H7 (cell line): ENCODE data around the gene CCL1. TPM values are rescaled to one million over a fixed set of nuclear protein-coding genes. Genes with fewer than 3 reads are reported as not detected.

Source experiments
- DNase-seq: peaks from one replicate; pipeline ENCODE4 v3.0.0; 2012
- H3K27me3 ChIP-seq: 2 replicates; pipeline ENCODE4 v1.6.0; 2011; ENCODE audit warnings: mild to moderate bottlenecking, low read length; ENCODE audit not compliant: control insufficient read depth, insufficient read depth
- H3K36me3 ChIP-seq: replicated peaks from 2 replicates; pipeline ENCODE4 v1.5.1; 2011; ENCODE audit warnings: low read length; ENCODE audit not compliant: control insufficient read depth, insufficient read depth
- H3K4me3 ChIP-seq: 2 replicates; pipeline ENCODE4 v1.5.1; 2011; ENCODE audit warnings: low read depth, mild to moderate bottlenecking, control low read depth, low read length, moderate library complexity; ENCODE audit not compliant: insufficient read depth
- total RNA-seq: library from RNA; depleted of rRNA; stranded (reverse); fragments of >200 nt; shearing (Covaris generic); gene quantifications from 2 replicates; pipeline ENCODE4 v1.2.3, GENCODE V29; 2014

Gene CCL1
- total RNA-seq, 1 experiment from 2014 or later = not detected

DNA sequence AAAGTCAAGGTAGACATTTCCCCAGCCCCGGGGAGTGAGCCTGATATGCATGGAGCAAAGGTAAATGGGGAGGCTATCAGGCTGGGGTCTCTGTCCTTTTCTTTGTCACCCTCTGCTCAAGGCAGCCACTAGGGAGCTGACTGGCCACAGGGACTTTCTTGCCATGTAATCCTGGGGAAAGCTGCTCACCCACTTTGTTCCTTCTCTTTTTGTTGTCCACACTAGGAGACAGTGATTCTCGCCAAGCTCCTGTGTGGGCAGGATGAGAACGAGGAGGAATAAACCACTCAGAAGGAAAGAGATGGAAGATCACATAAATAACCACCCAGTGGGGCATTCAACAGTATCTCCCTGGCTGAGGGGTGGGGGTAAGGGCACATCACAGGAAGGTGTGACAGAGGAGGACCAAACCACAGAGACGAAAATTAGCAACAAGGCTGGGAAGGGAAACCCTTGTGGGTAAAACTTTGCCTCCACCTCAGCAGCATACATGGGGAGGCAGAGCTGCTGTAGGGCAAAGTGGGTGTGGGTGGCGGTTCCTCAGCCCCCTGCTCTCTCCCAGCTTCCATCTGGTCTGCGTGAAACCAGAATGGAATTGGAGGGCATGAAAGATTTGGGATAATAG lies 26.2 kb upstream of the CCL1 start:
- no peaks in the 10 kb centered on the region for H3K36me3 ChIP-seq
- H3K27me3 ChIP-seq = no peaks in the 10 kb centered on the region; the same call in 1 of the 2 replicates
- DNase-seq = no peak
- H3K4me3 ChIP-seq = no peak overlapping the region

DNA sequence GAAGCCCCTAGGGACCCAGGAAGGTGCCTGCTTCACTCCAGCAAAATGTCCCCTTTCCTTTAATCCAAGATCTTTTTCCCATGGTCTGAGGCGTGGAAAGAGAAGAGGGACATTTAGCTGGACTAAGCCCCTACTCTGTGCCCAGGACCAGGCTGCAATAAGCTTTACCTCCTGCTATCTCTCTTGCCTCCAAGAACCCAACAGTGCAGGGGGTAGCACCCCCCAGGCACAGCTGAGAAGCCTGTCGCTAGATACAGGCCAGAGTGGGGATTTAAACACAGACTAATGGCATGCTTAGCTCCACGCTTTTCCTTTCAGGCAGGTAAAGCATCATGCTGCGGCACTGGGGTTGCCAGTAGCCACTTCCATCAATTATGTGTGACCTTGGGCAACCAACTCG lies 24.5 kb upstream of the CCL1 start:
- Histone ChIP-seq H3K36me3 (no peaks in the 10 kb centered on the region), H3K4me3 (no peak overlapping the region), H3K27me3 (no peaks in the 10 kb centered on the region; the same call in 1 of the 2 replicates)
- no peak for DNase-seq

DNA sequence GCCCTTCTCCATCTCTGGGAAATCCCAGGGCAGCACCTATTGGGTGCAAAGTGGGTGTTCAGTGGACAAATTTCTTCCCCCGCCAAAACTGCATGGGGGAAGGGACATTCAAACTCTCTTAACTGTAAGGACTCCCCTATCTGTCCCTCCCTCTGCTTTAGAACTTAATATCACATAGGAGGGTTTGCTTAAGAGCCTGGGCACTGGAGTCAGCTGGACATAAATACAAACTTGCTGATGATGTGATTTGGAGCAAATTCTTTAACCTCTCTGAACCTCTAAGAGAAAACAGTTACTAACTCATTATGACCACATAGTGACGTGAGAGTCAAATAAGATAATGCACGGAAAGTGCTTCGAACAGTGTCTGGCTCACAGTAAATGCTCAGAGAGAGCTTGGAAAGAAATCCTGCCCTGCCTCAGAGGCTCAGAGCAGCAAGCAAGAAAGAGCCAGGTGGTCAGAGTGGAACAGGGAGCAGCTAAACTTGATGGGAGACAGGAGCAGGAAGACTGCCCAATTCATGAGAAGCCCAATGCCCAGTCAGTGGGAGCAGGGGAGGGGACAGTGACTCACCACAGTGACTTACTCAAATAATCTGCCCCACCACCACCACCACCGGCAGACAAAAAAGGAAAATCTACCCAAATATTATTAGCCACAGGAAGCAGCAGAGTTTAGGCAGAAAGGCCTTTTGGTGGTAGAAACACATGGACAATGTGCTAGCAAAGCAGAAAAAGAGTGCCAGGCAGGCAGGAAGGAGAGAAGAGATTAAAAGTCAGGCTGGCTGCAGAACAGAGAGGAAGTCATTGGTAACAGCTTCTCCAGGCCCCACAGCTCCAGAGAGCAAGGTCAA lies 23.9 kb upstream of the CCL1 start:
- DNase-seq = no peak
- Histone ChIP-seq H3K27me3 (no peaks in the 10 kb centered on the region; the same call in 1 of the 2 replicates), H3K4me3 (no peak overlapping the region), H3K36me3 (no peaks in the 10 kb centered on the region)

DNA sequence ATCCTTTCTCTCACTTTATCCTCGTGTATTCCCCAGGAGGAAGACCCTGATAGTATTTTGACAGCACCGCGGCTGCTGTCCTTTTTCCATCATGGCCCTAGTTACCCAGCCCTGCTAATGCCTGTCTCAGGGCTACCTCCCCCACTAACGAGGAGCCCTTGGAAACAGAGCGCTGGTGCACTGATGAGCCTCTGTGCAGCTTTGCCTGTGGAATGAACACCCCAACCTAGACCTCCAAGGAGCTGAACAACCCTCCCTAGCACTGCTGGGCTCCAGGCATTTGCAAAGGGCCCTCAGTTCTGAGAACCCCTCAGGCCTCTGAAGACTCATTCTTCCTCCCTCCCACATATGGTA lies 23.3 kb upstream of the CCL1 start:
- no peak overlapping the region for H3K4me3 ChIP-seq
- no peaks in the 10 kb centered on the region for H3K36me3 ChIP-seq
- DNase-seq = no peak
- no peaks in the 10 kb centered on the region; the same call in 1 of the 2 replicates for H3K27me3 ChIP-seq

DNA sequence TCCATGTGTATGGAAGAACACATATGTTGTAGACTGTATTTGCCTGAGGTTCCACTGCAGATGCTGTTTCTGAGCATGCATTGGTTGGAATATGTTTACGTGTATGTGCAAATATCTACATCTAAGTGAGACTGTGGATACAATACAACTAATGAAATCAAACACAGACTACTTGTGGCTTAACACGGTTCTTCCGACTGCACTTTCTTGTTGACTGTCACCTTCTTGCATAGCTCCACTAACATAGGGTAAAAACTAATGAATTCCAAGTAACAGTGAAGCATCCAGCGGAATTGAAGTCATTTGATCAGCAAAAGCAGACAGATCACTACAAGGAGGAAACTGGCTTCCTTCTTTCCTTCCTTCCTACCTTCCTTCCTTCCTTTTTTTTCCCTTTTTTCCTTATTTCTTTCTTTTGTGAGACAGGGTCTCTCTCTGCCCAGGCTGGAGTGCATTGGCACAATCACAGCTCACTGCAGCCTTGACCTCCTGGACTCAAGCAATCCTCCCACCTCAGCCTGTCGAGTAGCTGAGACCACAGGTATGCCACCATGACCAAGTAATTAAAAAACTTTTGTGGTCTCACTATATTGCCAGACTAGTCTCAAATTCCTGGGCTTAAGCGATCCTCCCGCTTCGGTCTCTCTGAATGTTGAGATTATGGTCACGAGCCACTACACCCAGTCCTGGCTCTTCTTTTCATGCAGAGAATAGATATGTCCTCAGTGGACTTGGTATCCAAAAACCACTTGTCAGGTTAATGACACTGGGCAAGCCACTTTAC lies 22.0 kb upstream of the CCL1 start:
- DNase-seq = no peak
- no peaks in the 10 kb centered on the region for H3K27me3 ChIP-seq
- H3K4me3 ChIP-seq = no peak overlapping the region
- no peaks in the 10 kb centered on the region for H3K36me3 ChIP-seq

- no peaks in the 10 kb centered on the region for H3K36me3 ChIP-seq
Observed at GRCh38 chr17:34384271-34384670, 21.2 kb upstream of the CCL1 start.

GRCh38 chr17:34383216-34383615 lies 20.2 kb upstream of the CCL1 start:
- Histone ChIP-seq H3K4me3 (no peak overlapping the region), H3K36me3 (no peaks in the 10 kb centered on the region), H3K27me3 (no peaks in the 10 kb centered on the region)
- no peak for DNase-seq

More at GRCh38 chr17:34384271-34384670, 21.2 kb upstream of the CCL1 start:
- no peak for DNase-seq
- H3K4me3 ChIP-seq = no peak overlapping the region
- no peaks in the 10 kb centered on the region for H3K27me3 ChIP-seq

DNA sequence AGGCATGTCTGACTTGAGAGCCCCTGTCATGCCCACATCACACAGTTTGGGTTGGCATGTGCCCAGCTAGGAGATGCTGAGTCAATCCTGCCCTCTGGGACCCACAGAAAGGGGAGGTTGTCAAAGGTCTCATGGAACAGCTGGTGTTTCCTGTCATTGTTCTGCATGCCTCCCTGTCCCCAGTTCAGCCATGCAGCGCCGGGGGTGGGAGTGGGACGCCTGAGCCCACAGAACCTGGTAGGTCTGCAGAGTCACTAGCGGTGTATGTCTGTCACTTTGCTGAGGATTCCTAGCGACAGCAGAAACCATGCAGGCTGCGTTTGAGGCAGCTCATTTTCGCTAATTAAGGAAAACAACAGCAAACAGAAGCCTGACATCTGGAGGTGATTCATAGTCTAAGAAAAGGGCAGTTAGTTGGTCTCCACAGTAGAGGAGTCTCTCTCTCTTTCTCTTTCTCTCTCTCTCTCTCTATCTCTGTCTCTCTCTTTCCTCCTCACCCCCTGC lies 19.6 kb upstream of the CCL1 start:
- no peaks in the 10 kb centered on the region for H3K36me3 ChIP-seq
- DNase-seq = no peak
- no peaks in the 10 kb centered on the region for H3K27me3 ChIP-seq
- no peak overlapping the region for H3K4me3 ChIP-seq

DNA sequence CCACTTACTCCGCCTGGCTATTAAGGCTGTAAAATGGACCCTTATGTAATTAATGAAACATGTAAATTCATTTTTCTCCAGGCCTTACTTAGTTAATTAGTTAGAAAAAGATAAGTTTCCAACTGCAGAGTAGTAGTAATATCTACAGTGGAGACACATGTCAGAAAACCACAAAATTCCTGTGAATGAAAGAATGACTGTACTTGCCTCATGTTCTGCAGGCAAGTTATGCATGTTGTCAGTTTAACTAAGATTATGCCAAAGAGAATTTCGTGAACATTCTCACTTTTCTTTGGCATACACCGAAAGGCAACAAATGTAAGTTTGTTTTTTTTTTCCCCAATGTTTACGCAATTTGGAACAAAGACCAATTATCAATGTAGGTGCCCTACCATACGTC lies 16.8 kb upstream of the CCL1 start:
- H3K4me3 ChIP-seq = no peak overlapping the region
- no peaks in the 10 kb centered on the region for H3K36me3 ChIP-seq
- no peak for DNase-seq
- H3K27me3 ChIP-seq = no peaks in the 10 kb centered on the region

DNA sequence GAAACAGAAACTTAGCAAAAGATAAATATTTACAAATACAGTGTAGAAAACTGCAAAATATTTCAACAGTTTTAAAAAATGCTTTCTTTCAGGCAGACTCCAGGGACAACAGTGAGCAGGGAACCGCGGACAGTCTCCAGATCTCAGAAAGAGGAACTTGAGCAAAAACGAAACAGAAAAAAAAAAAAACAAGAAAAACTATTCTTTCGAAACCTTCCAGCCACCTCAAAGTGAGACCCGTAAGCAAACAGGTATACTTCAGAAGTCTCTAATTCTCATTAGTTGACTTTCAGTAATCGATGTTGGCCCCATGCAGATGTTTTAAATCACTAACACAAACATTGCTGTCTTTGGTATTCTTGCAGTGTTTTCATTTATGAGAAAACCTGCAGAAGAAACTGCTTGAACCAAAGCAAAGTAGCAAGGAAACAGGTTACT lies 15.7 kb upstream of the CCL1 start:
- H3K36me3 ChIP-seq = no peaks in the 10 kb centered on the region
- H3K27me3 ChIP-seq = no peaks in the 10 kb centered on the region
- DNase-seq = no peak
- H3K4me3 ChIP-seq = no peak overlapping the region

DNA sequence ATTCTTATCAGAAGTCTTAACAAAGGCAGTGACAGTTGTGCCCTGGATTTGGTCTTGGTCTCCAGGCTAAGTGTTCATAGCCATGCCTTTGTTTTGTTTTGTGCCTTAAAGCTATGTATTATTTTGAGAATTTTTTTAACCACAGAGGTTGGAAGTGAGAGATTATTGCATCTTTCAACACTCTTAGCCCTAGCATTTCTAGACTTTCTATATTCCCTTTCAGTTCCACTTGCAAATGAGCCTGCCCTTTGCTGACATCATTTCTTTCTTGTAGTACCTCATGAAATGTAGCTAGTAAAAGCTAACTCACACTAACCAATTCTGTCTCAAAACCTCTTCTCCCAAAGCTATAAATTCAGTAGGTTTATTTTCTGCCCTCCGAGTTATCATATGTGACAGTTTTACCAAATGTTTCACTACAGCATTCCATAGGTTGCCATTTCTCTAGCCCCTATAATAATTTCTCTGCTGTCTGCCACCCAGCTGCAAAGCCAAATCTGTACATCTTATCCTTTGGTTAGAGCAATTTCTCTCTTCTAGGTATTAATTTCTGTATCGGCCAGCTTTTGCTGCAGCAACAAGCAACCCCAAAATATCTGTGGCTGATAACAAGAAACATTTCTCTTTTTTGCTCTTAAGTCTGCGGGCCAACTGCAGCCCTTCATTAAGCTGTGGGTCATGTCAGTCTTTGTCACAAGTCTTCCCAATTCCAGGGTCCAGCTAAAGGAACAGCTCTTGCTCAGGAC lies 14.2 kb upstream of the CCL1 start:
- DNase-seq = no peak

GRCh38 chr17:34375426-34375997 lies 12.5 kb upstream of the CCL1 start:
- H3K36me3 ChIP-seq = no peaks in the 10 kb centered on the region
- H3K27me3 ChIP-seq = no peaks in the 10 kb centered on the region
- no peak for DNase-seq
- no peak overlapping the region for H3K4me3 ChIP-seq

More for the DNA sequence above, 14.2 kb upstream of the CCL1 start:
- Histone ChIP-seq H3K36me3 (no peaks in the 10 kb centered on the region), H3K4me3 (no peak overlapping the region), H3K27me3 (no peaks in the 10 kb centered on the region)

GRCh38 chr17:34374457-34374856 lies 11.4 kb upstream of the CCL1 start:
- Histone ChIP-seq H3K36me3 (no peaks in the 10 kb centered on the region), H3K27me3 (no peaks in the 10 kb centered on the region), H3K4me3 (no peak overlapping the region)
- DNase-seq = no peak
